ENCODE measurements around the gene POLR3K. TPM values are rescaled to one million over a fixed set of nuclear protein-coding genes. Genes with fewer than 3 reads are reported as not detected.

POLR3K gene
- total and polyA plus RNA-seq, 2 experiments from 2014 or later = 2.2 to 17.2 TPM

DNA sequence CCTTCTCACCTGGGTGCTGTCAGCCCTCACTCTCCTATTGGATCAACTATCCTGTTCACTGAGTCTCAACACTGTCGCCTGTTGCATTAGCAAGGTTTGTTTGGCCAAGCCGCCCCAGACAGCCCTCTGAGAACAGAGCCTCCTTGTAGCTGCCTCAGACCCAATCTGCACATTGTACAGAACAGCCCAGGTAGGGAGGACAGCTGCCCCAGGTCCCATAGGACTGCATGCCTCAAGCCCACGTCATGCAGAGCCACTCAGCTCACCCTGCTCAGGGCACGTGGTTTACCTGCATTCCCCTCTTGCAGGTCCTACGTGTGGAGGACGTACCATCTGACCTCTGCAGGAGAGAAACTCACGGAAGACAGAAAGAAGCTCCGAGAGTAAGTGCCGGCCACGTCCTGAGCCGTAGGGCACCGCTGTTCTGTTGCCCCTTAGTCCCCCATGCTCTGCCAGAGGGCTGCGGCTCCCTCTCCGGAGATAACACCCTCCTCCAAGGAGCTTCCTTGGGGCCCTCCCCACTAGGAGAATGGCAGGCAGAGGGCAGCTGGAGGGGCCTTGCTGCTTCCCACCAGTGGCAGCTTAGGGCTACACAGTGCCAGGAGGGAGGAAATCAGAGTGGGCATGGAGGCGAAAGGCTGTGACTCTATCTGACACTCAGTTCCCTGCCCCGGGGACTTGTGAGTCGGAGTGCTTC lies 3.0 kb upstream of the POLR3K start:
- H3K27ac ChIP-seq = no peak overlapping the region
- peaks cover 4% of the 10 kb centered on the region; the same call in 1 of the 2 replicates for H3F3A ChIP-seq (ENCODE audit: insufficient read depth)
- no peak overlapping the region for H3K4me3 ChIP-seq
- H4K20me1 ChIP-seq (ENCODE audit: insufficient read depth) = no peaks in the 10 kb centered on the region
- H3K4me1 ChIP-seq (ENCODE audit: insufficient read depth) = 0 out of 2 replicates have a peak, but pooled peaks cover 3% of the 10 kb centered on the region
- no peak for TF ChIP-seq EZH2 (IDR thresholded peaks at IDR 0.05; ENCODE audit: insufficient read depth, poor library complexity, severe bottlenecking)
- no peak for TF ChIP-seq EZH2phosphoT487 (IDR thresholded peaks at IDR 0.05; ENCODE audit: insufficient read depth, low read depth)
- H2AFZ ChIP-seq = no peak overlapping the region
- WGBS, 2 experiments (ENCODE audit: low coverage in 1 of 2, low lambda C conversion rate in 2 of 2, missing lambda C conversion rate in 2 of 2) = 79 to 90% methylated on average over 17 of the region's 17 CpGs
- in situ Hi-C loops (cut with MboI) = no loop called here
- no peaks in the 10 kb centered on the region for H3K9me3 ChIP-seq (ENCODE audit: low read depth)
- H3K79me2 ChIP-seq (ENCODE audit: insufficient read depth) = peaks cover 20% of the 10 kb centered on the region
- peaks cover 16% of the 10 kb centered on the region; the same call in 1 of the 2 replicates for H3K36me3 ChIP-seq (ENCODE audit: low read depth)
- H3K9me2 ChIP-seq (ENCODE audit: insufficient read depth) = no peaks in the 10 kb centered on the region
- DNase-seq = no peak
- no peak overlapping the region for H3K4me2 ChIP-seq (ENCODE audit: unreplicated experiment)
- H3K9ac ChIP-seq = no peak overlapping the region
- H3K27me3 ChIP-seq (replicated peaks; ENCODE audit: insufficient read depth) = no peaks in the 10 kb centered on the region

DNA sequence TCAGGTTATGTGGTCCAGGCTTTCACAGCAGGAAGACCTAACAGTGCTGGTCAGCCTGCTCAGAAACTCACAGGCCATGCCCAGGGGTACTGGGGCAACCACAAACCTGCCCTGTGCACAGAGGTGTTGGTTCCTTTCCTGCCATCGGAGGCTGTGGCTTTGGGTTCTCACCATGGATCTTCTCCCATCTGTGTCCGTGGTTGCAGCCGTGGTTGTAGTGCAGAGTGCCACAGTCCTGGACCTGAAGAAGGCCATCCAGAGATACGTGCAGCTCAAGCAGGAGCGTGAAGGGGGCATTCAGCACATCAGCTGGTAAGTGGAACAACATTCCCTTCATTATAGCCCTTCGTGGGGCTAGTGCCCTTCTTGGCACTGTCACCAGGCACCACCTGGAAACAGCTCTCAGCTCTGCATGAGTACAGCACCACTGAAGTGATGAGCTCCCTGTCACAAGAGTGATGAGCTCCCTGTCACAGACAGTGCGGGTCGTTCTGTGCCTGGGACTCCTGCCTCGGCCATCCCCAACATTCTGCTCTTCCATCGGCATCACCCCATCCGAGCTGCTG lies 2.2 kb upstream of the POLR3K start:
- no peaks in the 10 kb centered on the region for H3K9me3 ChIP-seq (ENCODE audit: low read depth)
- no peak overlapping the region for H3K27ac ChIP-seq
- DNase-seq = no peak
- no peaks in the 10 kb centered on the region for H4K20me1 ChIP-seq (ENCODE audit: insufficient read depth)
- H3K9ac ChIP-seq = no peak overlapping the region
- in situ Hi-C loops (cut with MboI) = no loop called here
- no peak overlapping the region for H3K4me2 ChIP-seq (ENCODE audit: unreplicated experiment)
- peaks cover 16% of the 10 kb centered on the region; the same call in 1 of the 2 replicates for H3K36me3 ChIP-seq (ENCODE audit: low read depth)
- H3F3A ChIP-seq (ENCODE audit: insufficient read depth) = peaks cover 4% of the 10 kb centered on the region; the same call in 1 of the 2 replicates
- H2AFZ ChIP-seq = no peak overlapping the region
- 80 to 89% methylated on average over 11 of the region's 11 CpGs for WGBS, 2 experiments (ENCODE audit: low coverage in 1 of 2, low lambda C conversion rate in 2 of 2, missing lambda C conversion rate in 2 of 2)
- H3K27me3 ChIP-seq (replicated peaks; ENCODE audit: insufficient read depth) = no peaks in the 10 kb centered on the region
- no peaks in the 10 kb centered on the region for H3K9me2 ChIP-seq (ENCODE audit: insufficient read depth)
- no peak overlapping the region for H3K4me3 ChIP-seq
- peaks cover 28% of the 10 kb centered on the region for H3K79me2 ChIP-seq (ENCODE audit: insufficient read depth)
- no peak for TF ChIP-seq EZH2phosphoT487 (IDR thresholded peaks at IDR 0.05; ENCODE audit: insufficient read depth, low read depth)
- 0 out of 2 replicates have a peak, but pooled peaks cover 3% of the 10 kb centered on the region for H3K4me1 ChIP-seq (ENCODE audit: insufficient read depth)

DNA sequence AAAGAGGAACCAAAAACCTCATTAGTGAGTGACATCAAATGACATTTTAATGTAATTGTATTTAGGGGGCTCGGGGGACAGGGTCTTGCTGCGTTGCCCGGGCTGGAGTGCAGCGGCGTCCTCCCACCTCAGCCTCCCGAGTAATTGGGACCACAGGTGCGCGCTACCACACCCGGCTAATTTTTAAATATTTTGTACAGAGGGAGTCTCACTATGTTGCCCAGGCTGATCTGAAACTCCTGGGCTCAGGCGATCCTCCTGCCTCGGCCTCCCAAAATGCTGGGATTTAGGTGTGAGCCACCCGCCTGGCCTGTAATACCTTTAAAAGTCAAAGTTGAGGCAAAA lies 801 bp upstream of the POLR3K start:
- in situ Hi-C loops (cut with MboI) = no loop called here
- TF ChIP-seq EZH2 (IDR thresholded peaks at IDR 0.05; ENCODE audit: insufficient read depth, poor library complexity, severe bottlenecking) (no peak), EZH2phosphoT487 (IDR thresholded peaks at IDR 0.05; ENCODE audit: insufficient read depth, low read depth) (no peak)
- no peak overlapping the region for H3K27ac ChIP-seq
- no peaks in the 10 kb centered on the region for H4K20me1 ChIP-seq (ENCODE audit: insufficient read depth)
- H3K36me3 ChIP-seq (ENCODE audit: low read depth) = peaks cover 16% of the 10 kb centered on the region; the same call in 1 of the 2 replicates
- H3K4me1 ChIP-seq (ENCODE audit: insufficient read depth) = 0 out of 2 replicates have a peak, but pooled peaks cover 3% of the 10 kb centered on the region
- H3K9ac ChIP-seq = peak overlapping the region; percentile 81
- no peaks in the 10 kb centered on the region for H3K9me2 ChIP-seq (ENCODE audit: insufficient read depth)
- no peaks in the 10 kb centered on the region for H3K9me3 ChIP-seq (ENCODE audit: low read depth)
- no peak for DNase-seq
- no peaks in the 10 kb centered on the region for H3K27me3 ChIP-seq (replicated peaks; ENCODE audit: insufficient read depth)
- peak overlapping the region; percentile 93 for H2AFZ ChIP-seq
- peak overlapping the region; percentile 87 for H3K4me3 ChIP-seq
- H3K79me2 ChIP-seq (ENCODE audit: insufficient read depth) = peaks cover 39% of the 10 kb centered on the region
- WGBS, 2 experiments (ENCODE audit: low coverage in 1 of 2, low lambda C conversion rate in 2 of 2, missing lambda C conversion rate in 2 of 2) = 32 to 48% methylated on average over 12 of the region's 12 CpGs
- H3F3A ChIP-seq (ENCODE audit: insufficient read depth) = peaks cover 4% of the 10 kb centered on the region; the same call in 1 of the 2 replicates
- peak overlapping the region; percentile 86 for H3K4me2 ChIP-seq (ENCODE audit: unreplicated experiment)

GRCh38 chr16:50769-51591 lies 2.4 kb downstream of the POLR3K start:
- Histone ChIP-seq H3K79me2 (ENCODE audit: insufficient read depth) (peaks cover 39% of the 10 kb centered on the region), H3K9ac (no peak overlapping the region), H2AFZ (no peak overlapping the region), H3K9me3 (ENCODE audit: low read depth) (no peaks in the 10 kb centered on the region), H3K27ac (no peak overlapping the region), H3K4me3 (no peak overlapping the region), H3K36me3 (ENCODE audit: low read depth) (no peaks in the 10 kb centered on the region), H3K9me2 (ENCODE audit: insufficient read depth) (no peaks in the 10 kb centered on the region), H4K20me1 (ENCODE audit: insufficient read depth) (no peaks in the 10 kb centered on the region), H3F3A (ENCODE audit: insufficient read depth) (peaks cover 4% of the 10 kb centered on the region; the same call in 1 of the 2 replicates), H3K4me2 (ENCODE audit: unreplicated experiment) (no peak overlapping the region), H3K4me1 (ENCODE audit: insufficient read depth) (0 out of 2 replicates have a peak, but pooled peaks cover 3% of the 10 kb centered on the region), H3K27me3 (replicated peaks; ENCODE audit: insufficient read depth) (no peaks in the 10 kb centered on the region)
- 84 to 85% methylated on average over 15 of the region's 15 CpGs for WGBS, 2 experiments (ENCODE audit: low coverage in 1 of 2, low lambda C conversion rate in 2 of 2, missing lambda C conversion rate in 2 of 2)
- in situ Hi-C loops (cut with MboI) = no loop called here
- no peak for DNase-seq
- TF ChIP-seq EZH2 (IDR thresholded peaks at IDR 0.05; ENCODE audit: insufficient read depth, poor library complexity, severe bottlenecking) = no peak
